Measurements from ENCODE around the gene BLTP3B.

- no peak for TF ChIP-seq CTCF (conservative IDR thresholded peaks at IDR 0.05 in 1 of 2, IDR thresholded peaks at IDR 0.05 in 1 of 2; ENCODE audit: extremely low read depth in 1 of 2, insufficient read depth in 1 of 2, low read depth in 1 of 2, low read length in 2 of 2)
- no peak for TF ChIP-seq EZH2 (IDR thresholded peaks at IDR 0.05; ENCODE audit: borderline replicate concordance, low read length)
These were observed 35.8 kb downstream of the BLTP3B start for GRCh38 chr12:100106861-100107260.

Data from mammary epithelial cell (primary cell).